Loucy (cell line): Measurements from ENCODE around the gene TUT4.
A peak's percentile ranks its signal among the peaks of the same experiment; 100 is the strongest.

Experiments used
- H2AFZ ChIP-seq: fragments of 200-600 bp; sonication (generic); 2 replicates; pipeline ENCODE4 v1.6.0; 2016; ENCODE audit warnings: antibody characterized with exemption, mild to moderate bottlenecking, low read length, moderate library complexity
- H3F3A ChIP-seq: fragments of 200-600 bp; 2 replicates; pipeline ENCODE4 v1.6.0; 2016; ENCODE audit warnings: antibody characterized with exemption, low read depth, mild to moderate bottlenecking
- H3K27me3 ChIP-seq: fragments of 200-600 bp; sonication (generic); 2 replicates; pipeline ENCODE4 v1.6.1; 2014; ENCODE audit warnings: low read length, mild to moderate bottlenecking; ENCODE audit not compliant: insufficient read depth, poor library complexity, severe bottlenecking
- H3K36me3 ChIP-seq: fragments of 200-600 bp; sonication (generic); 2 replicates; pipeline ENCODE4 v1.6.1; 2016; ENCODE audit warnings: low read length; ENCODE audit not compliant: insufficient read depth
- H3K4me1 ChIP-seq: fragments of 200-600 bp; sonication (generic); 2 replicates; pipeline ENCODE4 v1.5.1; 2014; ENCODE audit warnings: low read length, mild to moderate bottlenecking; ENCODE audit not compliant: insufficient read depth, poor library complexity, severe bottlenecking
- H3K4me2 ChIP-seq: fragments of 200-600 bp; sonication (generic); 2 replicates; pipeline ENCODE4 v1.6.0; 2014; ENCODE audit warnings: antibody characterized with exemption, low read length, low read depth, mild to moderate bottlenecking; ENCODE audit not compliant: poor library complexity, severe bottlenecking
- H3K4me3 ChIP-seq: fragments of 200-600 bp; sonication (generic); 2 replicates; pipeline ENCODE4 v1.5.1; 2014; ENCODE audit warnings: low read length, mild to moderate bottlenecking, mixed read lengths; ENCODE audit not compliant: poor library complexity, severe bottlenecking
- H3K79me2 ChIP-seq: fragments of 200-600 bp; sonication (generic); 2 replicates; pipeline ENCODE4 v1.6.1; 2014; ENCODE audit warnings: low read length; ENCODE audit not compliant: insufficient read depth
- H3K9ac ChIP-seq: fragments of 200-600 bp; sonication (generic); 2 replicates; pipeline ENCODE4 v1.6.0; 2014; ENCODE audit warnings: mild to moderate bottlenecking, low read depth, low read length, moderate library complexity; ENCODE audit not compliant: poor library complexity, severe bottlenecking
- H3K9me2 ChIP-seq: fragments of 200-600 bp; sonication (generic); replicated peaks from 2 replicates; pipeline ENCODE4 v1.6.1; 2016; ENCODE audit warnings: low read depth, low read length, mixed read lengths
- H3K9me3 ChIP-seq: fragments of 200-600 bp; sonication (generic); 2 replicates; pipeline ENCODE4 v1.6.1; 2014; ENCODE audit warnings: mild to moderate bottlenecking, antibody characterized with exemption, low read length, low read depth; ENCODE audit not compliant: insufficient read depth
- H4K20me1 ChIP-seq: fragments of 200-600 bp; sonication (generic); 2 replicates; pipeline ENCODE4 v1.6.0; 2014; ENCODE audit warnings: antibody characterized with exemption, low read length, mild to moderate bottlenecking; ENCODE audit not compliant: insufficient read depth, poor library complexity, severe bottlenecking
- CTCF ChIP-seq: fragments of 200-600 bp; sonication (generic); conservative IDR thresholded peaks from 2 replicates; pipeline ENCODE4 v1.5.1; 2014; ENCODE audit warnings: mild to moderate bottlenecking, antibody characterized with exemption, low read length
- EZH2phosphoT487 ChIP-seq: fragments of 200-600 bp; IDR thresholded peaks from 2 replicates; pipeline ENCODE4 v1.6.1; 2018; ENCODE audit warnings: antibody characterized with exemption, mild to moderate bottlenecking, moderate library complexity, borderline replicate concordance

TUT4 gene

GRCh38 chr1:52549267-52549666 is 3.6 kb downstream of the TUT4 start:
- H3K27me3 ChIP-seq: no peaks in the 10 kb centered on the region
- H4K20me1 ChIP-seq: peaks cover 77% of the 10 kb centered on the region
- peak overlapping the region; percentile 18 for H3K9ac ChIP-seq
- peak overlapping the region; percentile 84 for H3K4me3 ChIP-seq
- H2AFZ ChIP-seq: no peak overlapping the region
- TF ChIP-seq CTCF (no peak), EZH2phosphoT487 (no peak)
- H3K79me2 ChIP-seq: peaks cover 94% of the 10 kb centered on the region
- H3K4me2 ChIP-seq: peak overlapping the region; percentile 96
- no peaks in the 10 kb centered on the region for H3K9me3 ChIP-seq
- H3F3A ChIP-seq: 0 out of 2 replicates have a peak, but pooled peaks cover 4% of the 10 kb centered on the region
- peaks cover 49% of the 10 kb centered on the region for H3K4me1 ChIP-seq
- H3K36me3 ChIP-seq: no peaks in the 10 kb centered on the region
- H3K9me2 ChIP-seq: no peaks in the 10 kb centered on the region

- Histone ChIP-seq H3F3A (0 out of 2 replicates have a peak, but pooled peaks cover 4% of the 10 kb centered on the region), H4K20me1 (peaks cover 77% of the 10 kb centered on the region), H3K79me2 (peaks cover 99% of the 10 kb centered on the region)
These were observed 6.0 kb downstream of the TUT4 start for GRCh38 chr1:52546852-52547251.

GRCh38 chr1:52544665-52545525 is 8.0 kb downstream of the TUT4 start:
- no peaks in the 10 kb centered on the region for H3K9me2 ChIP-seq
- H2AFZ ChIP-seq: no peak overlapping the region
- TF ChIP-seq CTCF (no peak), EZH2phosphoT487 (no peak)
- H3K4me2 ChIP-seq: no peak overlapping the region
- peaks cover 61% of the 10 kb centered on the region for H4K20me1 ChIP-seq
- H3K4me3 ChIP-seq: no peak overlapping the region
- peaks cover 25% of the 10 kb centered on the region for H3K4me1 ChIP-seq
- H3K9ac ChIP-seq: no peak overlapping the region
- 0 out of 2 replicates have a peak, but pooled peaks cover 4% of the 10 kb centered on the region for H3F3A ChIP-seq
- no peaks in the 10 kb centered on the region for H3K27me3 ChIP-seq
- H3K9me3 ChIP-seq: peaks cover 8% of the 10 kb centered on the region; the same call in 1 of the 2 replicates
- peaks cover 11% of the 10 kb centered on the region for H3K36me3 ChIP-seq
- peaks cover 99% of the 10 kb centered on the region for H3K79me2 ChIP-seq

More at GRCh38 chr1:52546852-52547251, 6.0 kb downstream of the TUT4 start:
- Histone ChIP-seq H3K4me2 (peak overlapping the region; percentile 96), H3K9me2 (no peaks in the 10 kb centered on the region), H2AFZ (no peak overlapping the region), H3K4me1 (peaks cover 41% of the 10 kb centered on the region), H3K4me3 (no peak overlapping the region), H3K36me3 (peaks cover 11% of the 10 kb centered on the region), H3K9me3 (peaks cover 8% of the 10 kb centered on the region; the same call in 1 of the 2 replicates), H3K9ac (no peak overlapping the region), H3K27me3 (no peaks in the 10 kb centered on the region)
- no peak for TF ChIP-seq CTCF
- TF ChIP-seq EZH2phosphoT487: no peak
